SK-N-SH treated with all-trans-retinoic acid at 6 μM for 48 hours (cell line): ENCODE data around the gene LNX2.

Source experiments
- ARNTL ChIP-seq: fragments of 450-650 bp; formaldehyde crosslinking; IDR thresholded peaks from 2 replicates; pipeline ENCODE4 v1.5.0; 2020; ENCODE audit warnings: low read depth, mild to moderate bottlenecking, moderate library complexity, borderline replicate concordance
- BACH2 ChIP-seq: fragments of 250-450 bp; sonication (Bioruptor Pico); IDR thresholded peaks from 2 replicates; pipeline ENCODE4 v1.9.0; 2021; ENCODE audit warnings: mild to moderate bottlenecking, borderline replicate concordance
- CREB5 ChIP-seq: fragments of 250-450 bp; sonication (Bioruptor Pico); IDR thresholded peaks from 2 replicates; pipeline ENCODE4 v1.5.1; 2020; ENCODE audit warnings: low read depth, mild to moderate bottlenecking, moderate library complexity
- ESRRG ChIP-seq: fragments of 250-450 bp; sonication (Bioruptor Pico); IDR thresholded peaks from 2 replicates; pipeline ENCODE4 v1.6.1; 2021; ENCODE audit warnings: mild to moderate bottlenecking
- GLIS3 ChIP-seq: fragments of 250-450 bp; sonication (Bioruptor Pico); IDR thresholded peaks from 2 replicates; pipeline ENCODE4 v1.5.0; 2020; ENCODE audit warnings: mild to moderate bottlenecking, moderate library complexity
- PATZ1 ChIP-seq: fragments of 250-450 bp; sonication (Bioruptor Pico); IDR thresholded peaks from 2 replicates; pipeline ENCODE4 v1.8.0; 2020; ENCODE audit warnings: mild to moderate bottlenecking, moderate library complexity, borderline replicate concordance
- PPARA ChIP-seq: fragments of 250-450 bp; sonication (Bioruptor Pico); IDR thresholded peaks from 2 replicates; pipeline ENCODE4 v1.5.0; 2020; ENCODE audit warnings: mild to moderate bottlenecking, borderline replicate concordance
- RARB ChIP-seq: fragments of 250-450 bp; sonication (Bioruptor Pico); IDR thresholded peaks from 2 replicates; pipeline ENCODE4 v1.8.0; 2021; ENCODE audit warnings: mild to moderate bottlenecking, moderate library complexity
- SNAI2 ChIP-seq: fragments of 250-450 bp; sonication (Bioruptor Pico); IDR thresholded peaks from 2 replicates; pipeline ENCODE4 v1.5.0; 2020; ENCODE audit warnings: mild to moderate bottlenecking, moderate library complexity
- ZC3H10 ChIP-seq: fragments of 250-450 bp; sonication (Bioruptor Pico); IDR thresholded peaks from 2 replicates; pipeline ENCODE4 v1.5.1; 2021; ENCODE audit warnings: mild to moderate bottlenecking, moderate library complexity
- ZFP3 ChIP-seq: fragments of 250-450 bp; sonication (Bioruptor Pico); IDR thresholded peaks from 2 replicates; pipeline ENCODE4 v1.5.0; 2020; ENCODE audit warnings: mild to moderate bottlenecking, moderate library complexity
- ZFP30 ChIP-seq: fragments of 450-650 bp; formaldehyde crosslinking; IDR thresholded peaks from 2 replicates; pipeline ENCODE4 v1.5.0; 2022; ENCODE audit warnings: mild to moderate bottlenecking, moderate library complexity
- TF ChIP-seq, protein P1 (sequence below): fragments of 250-450 bp; sonication (Bioruptor Pico); IDR thresholded peaks from 2 replicates; pipeline ENCODE4 v1.5.1; 2021; ENCODE audit warnings: mild to moderate bottlenecking, moderate library complexity

DNA sequence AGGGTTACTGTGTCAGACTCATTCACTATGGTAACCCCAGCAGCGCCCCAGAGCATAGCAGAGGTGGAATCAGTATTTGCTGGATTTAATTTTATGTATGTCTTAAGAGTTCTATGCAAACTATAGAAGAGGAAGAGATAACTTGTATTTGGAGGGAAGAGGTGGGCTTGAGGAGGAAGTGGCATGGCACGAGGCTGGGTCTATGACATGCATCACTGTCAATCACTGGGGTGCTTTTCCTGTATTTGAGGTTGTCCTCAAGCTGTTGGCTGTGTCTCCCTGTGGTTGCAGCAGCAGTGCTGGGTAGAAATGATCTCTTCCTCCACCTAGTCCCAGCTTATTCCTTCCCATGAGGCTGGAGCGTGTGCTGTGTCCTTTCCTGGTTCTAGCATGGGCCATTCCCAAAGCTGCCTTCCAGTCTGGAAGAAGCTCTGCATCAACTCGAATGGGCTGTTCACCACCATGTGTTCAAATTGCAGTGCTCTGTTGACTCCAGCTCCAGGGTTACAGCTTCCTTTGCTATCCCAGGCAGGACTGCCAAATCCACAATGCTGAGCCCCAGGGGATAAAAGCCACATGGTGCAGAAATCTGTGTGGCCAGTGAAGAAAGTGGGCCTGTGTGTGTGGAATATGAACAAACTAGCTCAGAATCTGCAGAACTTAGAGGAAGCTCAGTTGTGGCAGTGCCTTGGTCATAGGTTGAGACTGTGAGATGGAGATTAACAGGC is 96.8 kb downstream of the LNX2 start:
- no peak for TF ChIP-seq CREB5 (CRISPR knock-in tag)
- TF ChIP-seq RARB (CRISPR knock-in tag): no peak
- TF ChIP-seq, protein P1, sequence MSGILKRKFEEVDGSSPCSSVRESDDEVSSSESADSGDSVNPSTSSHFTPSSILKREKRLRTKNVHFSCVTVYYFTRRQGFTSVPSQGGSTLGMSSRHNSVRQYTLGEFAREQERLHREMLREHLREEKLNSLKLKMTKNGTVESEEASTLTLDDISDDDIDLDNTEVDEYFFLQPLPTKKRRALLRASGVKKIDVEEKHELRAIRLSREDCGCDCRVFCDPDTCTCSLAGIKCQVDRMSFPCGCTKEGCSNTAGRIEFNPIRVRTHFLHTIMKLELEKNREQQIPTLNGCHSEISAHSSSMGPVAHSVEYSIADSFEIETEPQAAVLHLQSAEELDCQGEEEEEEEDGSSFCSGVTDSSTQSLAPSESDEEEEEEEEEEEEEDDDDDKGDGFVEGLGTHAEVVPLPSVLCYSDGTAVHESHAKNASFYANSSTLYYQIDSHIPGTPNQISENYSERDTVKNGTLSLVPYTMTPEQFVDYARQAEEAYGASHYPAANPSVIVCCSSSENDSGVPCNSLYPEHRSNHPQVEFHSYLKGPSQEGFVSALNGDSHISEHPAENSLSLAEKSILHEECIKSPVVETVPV: no peak
- no peak for TF ChIP-seq PATZ1 (CRISPR knock-in tag)
- no peak for TF ChIP-seq GLIS3 (CRISPR knock-in tag)
- no peak for TF ChIP-seq ESRRG (CRISPR knock-in tag)
- no peak for TF ChIP-seq ARNTL (CRISPR knock-in tag)
- no peak for TF ChIP-seq PPARA (CRISPR knock-in tag)
- no peak for TF ChIP-seq SNAI2 (CRISPR knock-in tag)
- TF ChIP-seq BACH2 (CRISPR knock-in tag): no peak
- TF ChIP-seq ZFP3 (CRISPR knock-in tag): no peak
- no peak for TF ChIP-seq ZC3H10
- TF ChIP-seq ZFP30 (CRISPR knock-in tag): no peak
